ENCODE results near the gene CENPU. TPM values are rescaled to one million over a fixed set of nuclear protein-coding genes. Genes with fewer than 3 reads are reported as not detected.

CENPU gene
- polyA plus RNA-seq, 1 experiment = 8.0 TPM

DNA sequence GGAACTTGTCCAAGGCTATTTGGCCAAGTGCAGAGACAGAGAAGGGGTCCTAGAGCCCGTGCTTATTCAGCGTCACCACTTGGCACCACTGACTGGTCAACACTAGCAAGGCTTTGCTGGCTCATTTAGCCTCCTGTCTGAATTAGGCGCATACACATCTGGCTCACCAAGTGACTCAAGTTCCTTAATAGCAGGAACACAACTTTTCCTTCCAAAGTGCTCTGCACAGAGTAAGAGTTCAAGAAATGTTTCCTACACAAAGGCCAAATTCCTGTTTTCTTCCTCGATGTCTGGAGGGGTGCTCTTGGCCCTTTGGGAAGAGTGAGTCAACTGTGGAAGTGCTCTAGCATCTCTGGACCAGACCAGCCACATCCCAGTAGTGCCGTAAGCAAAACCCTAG, 26.8 kb upstream of the CENPU start:
- CTCF ChIA-PET = no interaction called here
- DNase-seq (ENCODE audit: low read depth, low spot score) = no peak

GRCh38 chr4:184757810-184758209, 23.9 kb upstream of the CENPU start:
- TF ChIP-seq, protein P1, sequence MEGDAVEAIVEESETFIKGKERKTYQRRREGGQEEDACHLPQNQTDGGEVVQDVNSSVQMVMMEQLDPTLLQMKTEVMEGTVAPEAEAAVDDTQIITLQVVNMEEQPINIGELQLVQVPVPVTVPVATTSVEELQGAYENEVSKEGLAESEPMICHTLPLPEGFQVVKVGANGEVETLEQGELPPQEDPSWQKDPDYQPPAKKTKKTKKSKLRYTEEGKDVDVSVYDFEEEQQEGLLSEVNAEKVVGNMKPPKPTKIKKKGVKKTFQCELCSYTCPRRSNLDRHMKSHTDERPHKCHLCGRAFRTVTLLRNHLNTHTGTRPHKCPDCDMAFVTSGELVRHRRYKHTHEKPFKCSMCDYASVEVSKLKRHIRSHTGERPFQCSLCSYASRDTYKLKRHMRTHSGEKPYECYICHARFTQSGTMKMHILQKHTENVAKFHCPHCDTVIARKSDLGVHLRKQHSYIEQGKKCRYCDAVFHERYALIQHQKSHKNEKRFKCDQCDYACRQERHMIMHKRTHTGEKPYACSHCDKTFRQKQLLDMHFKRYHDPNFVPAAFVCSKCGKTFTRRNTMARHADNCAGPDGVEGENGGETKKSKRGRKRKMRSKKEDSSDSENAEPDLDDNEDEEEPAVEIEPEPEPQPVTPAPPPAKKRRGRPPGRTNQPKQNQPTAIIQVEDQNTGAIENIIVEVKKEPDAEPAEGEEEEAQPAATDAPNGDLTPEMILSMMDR (IDR thresholded peaks at IDR 0.05; ENCODE audit: low read depth, low read length) = no peak
- Histone ChIP-seq H3K27me3 (ENCODE audit: control insufficient read depth, insufficient read depth, low read length) (no peaks in the 10 kb centered on the region), H3K9me3 (ENCODE audit: control insufficient read depth, insufficient read depth, low read length) (no peaks in the 10 kb centered on the region), H3K27ac (ENCODE audit: low read depth, low read length) (no peak overlapping the region), H3K4me3 (ENCODE audit: low read depth, low read length) (no peak overlapping the region)
- CTCF ChIA-PET = interaction anchor here (0.8 kb wide), 1 partner anchor 12 kb away, joined by 4 read pairs; no protein-coding TSS in a partner anchor
- DNase-seq (ENCODE audit: low read depth, low spot score) = no peak
- POLR2A ChIA-PET = no interaction called here

More for the DNA sequence above, 26.8 kb upstream of the CENPU start:
- H3K27me3 ChIP-seq (ENCODE audit: control insufficient read depth, insufficient read depth, low read length) = no peaks in the 10 kb centered on the region
- no peak overlapping the region for H3K4me3 ChIP-seq (ENCODE audit: low read depth, low read length)
- no peak overlapping the region for H3K27ac ChIP-seq (ENCODE audit: low read depth, low read length)
- POLR2A ChIA-PET = no interaction called here
- TF ChIP-seq, protein P1 (IDR thresholded peaks at IDR 0.05; ENCODE audit: low read depth, low read length) = no peak
- no peaks in the 10 kb centered on the region for H3K9me3 ChIP-seq (ENCODE audit: control insufficient read depth, insufficient read depth, low read length)

GRCh38 chr4:184756399-184756798, 22.5 kb upstream of the CENPU start:
- CTCF ChIA-PET = interaction anchor here (0.6 kb wide), 1 partner anchor 226 kb away, joined by 3 read pairs; no protein-coding TSS in a partner anchor
- no peak for DNase-seq (ENCODE audit: low read depth, low spot score)

DNA sequence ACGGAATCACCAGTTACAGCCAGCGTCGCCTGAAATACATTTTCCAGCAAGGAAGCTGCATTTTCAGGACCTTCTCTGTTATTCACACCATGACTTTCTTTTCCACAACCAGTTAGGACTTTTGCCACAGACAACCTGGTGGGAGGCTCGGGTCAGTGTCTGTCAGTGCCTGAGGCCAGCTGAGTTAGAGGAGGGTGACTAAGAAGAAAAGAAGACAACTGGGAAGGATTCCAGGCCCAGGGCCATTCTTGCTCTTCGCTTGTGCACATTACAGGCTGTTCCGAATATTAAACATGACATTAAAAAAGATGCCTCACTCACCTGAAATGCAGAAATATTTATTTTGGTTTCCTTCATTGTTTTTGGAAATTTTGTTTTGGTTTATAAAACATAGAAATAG, 21.4 kb upstream of the CENPU start:
- TF ChIP-seq, protein P1 (IDR thresholded peaks at IDR 0.05; ENCODE audit: low read depth, low read length) = no peak
- CTCF ChIA-PET = interaction anchor here (1.1 kb wide), 1 partner anchor 10 kb away, joined by 3 read pairs; no protein-coding TSS in a partner anchor
- POLR2A ChIA-PET = no interaction called here
- H3K4me3 ChIP-seq (ENCODE audit: low read depth, low read length) = no peak overlapping the region
- no peaks in the 10 kb centered on the region for H3K9me3 ChIP-seq (ENCODE audit: control insufficient read depth, insufficient read depth, low read length)
- DNase-seq (ENCODE audit: low read depth, low spot score) = no peak
- H3K27me3 ChIP-seq (ENCODE audit: control insufficient read depth, insufficient read depth, low read length) = no peaks in the 10 kb centered on the region
- no peak overlapping the region for H3K27ac ChIP-seq (ENCODE audit: low read depth, low read length)

More at GRCh38 chr4:184756399-184756798, 22.5 kb upstream of the CENPU start:
- Histone ChIP-seq H3K27ac (ENCODE audit: low read depth, low read length) (no peak overlapping the region), H3K9me3 (ENCODE audit: control insufficient read depth, insufficient read depth, low read length) (no peaks in the 10 kb centered on the region), H3K4me3 (ENCODE audit: low read depth, low read length) (no peak overlapping the region), H3K27me3 (ENCODE audit: control insufficient read depth, insufficient read depth, low read length) (no peaks in the 10 kb centered on the region)
- TF ChIP-seq, protein P1 (IDR thresholded peaks at IDR 0.05; ENCODE audit: low read depth, low read length) = no peak
- POLR2A ChIA-PET = no interaction called here

DNA sequence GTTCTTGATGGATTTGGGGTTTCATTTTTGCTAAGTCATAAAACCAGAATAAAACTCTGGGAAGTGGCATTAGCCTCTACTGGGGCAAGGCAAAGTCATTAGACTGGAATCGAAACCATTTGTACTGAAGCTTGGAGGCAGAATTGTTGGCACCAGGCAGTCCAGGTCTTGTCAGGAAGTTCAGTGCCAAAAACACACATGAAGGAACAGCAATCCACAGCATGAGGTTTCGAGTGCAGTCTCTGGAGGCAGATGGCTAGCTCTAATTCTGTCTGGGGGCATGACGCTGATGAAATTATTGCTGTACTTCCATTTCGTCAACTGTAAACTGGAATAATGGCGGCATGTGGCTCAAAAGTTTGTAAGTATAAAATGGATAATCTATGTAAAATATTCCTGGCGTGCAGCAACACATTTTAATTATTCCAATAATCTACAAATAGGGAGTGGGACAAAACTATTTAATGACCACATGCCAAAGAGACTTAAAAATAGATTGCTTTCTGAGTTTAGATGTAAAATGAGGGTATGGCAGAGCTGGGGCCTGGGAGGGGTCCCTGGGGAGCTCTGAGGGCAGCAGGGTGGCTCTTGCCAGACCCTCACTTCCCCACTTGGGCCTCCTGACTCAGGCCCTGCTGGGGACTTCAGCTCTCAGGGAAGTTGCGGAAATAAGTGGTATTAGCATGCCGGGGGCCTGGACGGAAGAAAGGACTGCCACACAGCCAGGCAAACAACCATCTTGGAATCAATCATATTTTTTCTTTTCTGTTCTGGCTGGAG, 18.8 kb upstream of the CENPU start:
- Histone ChIP-seq H3K27ac (ENCODE audit: low read depth, low read length) (no peak overlapping the region), H3K9me3 (ENCODE audit: control insufficient read depth, insufficient read depth, low read length) (no peaks in the 10 kb centered on the region), H3K4me3 (ENCODE audit: low read depth, low read length) (no peak overlapping the region), H3K27me3 (ENCODE audit: control insufficient read depth, insufficient read depth, low read length) (no peaks in the 10 kb centered on the region)
- TF ChIP-seq, protein P1 (IDR thresholded peaks at IDR 0.05; ENCODE audit: low read depth, low read length) = no peak
- DNase-seq (ENCODE audit: low read depth, low spot score) = no peak
- ChIA-PET POLR2A (no interaction called here), CTCF (interaction anchor here (1.6 kb wide), 1 partner anchor 231 kb away, joined by 4 read pairs; no protein-coding TSS in a partner anchor)

Measured in AG04450 (cell line).